Osteocyte (in vitro differentiated cells): Measurements from ENCODE around the gene OTULIN. TPM values are rescaled to one million over a fixed set of nuclear protein-coding genes. Genes with fewer than 3 reads are reported as not detected.

Experiments used
- DNase-seq: peaks from one replicate; pipeline ENCODE4 v3.0.0; 2021; ENCODE audit warnings: mixed read lengths; ENCODE audit not compliant: unreplicated experiment; ENCODE audit errors: extremely low spot score
- H3K27ac Mint-ChIP-seq: one replicate; pipeline ENCODE4 v1.8.0; 2021; ENCODE audit warnings: mild to moderate bottlenecking, mixed read lengths; ENCODE audit not compliant: unreplicated experiment
- H3K27me3 Mint-ChIP-seq: one replicate; pipeline ENCODE4 v1.8.0; 2021; ENCODE audit warnings: mixed read lengths; ENCODE audit not compliant: unreplicated experiment
- H3K36me3 Mint-ChIP-seq: one replicate; pipeline ENCODE4 v1.8.0; 2021; ENCODE audit warnings: mixed read lengths; ENCODE audit not compliant: unreplicated experiment
- H3K4me1 Mint-ChIP-seq: one replicate; pipeline ENCODE4 v1.8.0; 2021; ENCODE audit warnings: mixed read lengths; ENCODE audit not compliant: unreplicated experiment
- H3K4me3 Mint-ChIP-seq: one replicate; pipeline ENCODE4 v1.8.0; 2021; ENCODE audit warnings: mild to moderate bottlenecking, moderate library complexity, mixed read lengths; ENCODE audit not compliant: unreplicated experiment
- H3K9me3 Mint-ChIP-seq: one replicate; pipeline ENCODE4 v1.8.0; 2021; ENCODE audit warnings: mixed read lengths; ENCODE audit not compliant: unreplicated experiment
- CTCF ChIP-seq: fragments of 200-600 bp; sonication (generic); IDR thresholded peaks from 2 replicates; pipeline ENCODE4 v1.5.0; 2021; ENCODE audit warnings: antibody characterized with exemption, mild to moderate bottlenecking, moderate library complexity
- total RNA-seq: library from RNA; stranded (reverse); gene quantifications from 2 replicates; pipeline ENCODE4 v1.2.1, GENCODE V29; 2021

OTULIN gene
- total RNA-seq, 1 donor from 2014 or later = 30.2 TPM

- H3K27me3 Mint-ChIP-seq = peaks cover 2% of the 10 kb centered on the region
- no peak for DNase-seq
- peaks cover 2% of the 10 kb centered on the region for H3K4me1 Mint-ChIP-seq
- no peak for TF ChIP-seq CTCF
- no peak overlapping the region for H3K4me3 Mint-ChIP-seq
- peaks cover 5% of the 10 kb centered on the region for H3K9me3 Mint-ChIP-seq
- H3K27ac Mint-ChIP-seq = no peak overlapping the region
- H3K36me3 Mint-ChIP-seq = peaks cover 46% of the 10 kb centered on the region
These were observed 51.0 kb downstream of the OTULIN start for GRCh38 chr5:14715481-14715880.

DNA sequence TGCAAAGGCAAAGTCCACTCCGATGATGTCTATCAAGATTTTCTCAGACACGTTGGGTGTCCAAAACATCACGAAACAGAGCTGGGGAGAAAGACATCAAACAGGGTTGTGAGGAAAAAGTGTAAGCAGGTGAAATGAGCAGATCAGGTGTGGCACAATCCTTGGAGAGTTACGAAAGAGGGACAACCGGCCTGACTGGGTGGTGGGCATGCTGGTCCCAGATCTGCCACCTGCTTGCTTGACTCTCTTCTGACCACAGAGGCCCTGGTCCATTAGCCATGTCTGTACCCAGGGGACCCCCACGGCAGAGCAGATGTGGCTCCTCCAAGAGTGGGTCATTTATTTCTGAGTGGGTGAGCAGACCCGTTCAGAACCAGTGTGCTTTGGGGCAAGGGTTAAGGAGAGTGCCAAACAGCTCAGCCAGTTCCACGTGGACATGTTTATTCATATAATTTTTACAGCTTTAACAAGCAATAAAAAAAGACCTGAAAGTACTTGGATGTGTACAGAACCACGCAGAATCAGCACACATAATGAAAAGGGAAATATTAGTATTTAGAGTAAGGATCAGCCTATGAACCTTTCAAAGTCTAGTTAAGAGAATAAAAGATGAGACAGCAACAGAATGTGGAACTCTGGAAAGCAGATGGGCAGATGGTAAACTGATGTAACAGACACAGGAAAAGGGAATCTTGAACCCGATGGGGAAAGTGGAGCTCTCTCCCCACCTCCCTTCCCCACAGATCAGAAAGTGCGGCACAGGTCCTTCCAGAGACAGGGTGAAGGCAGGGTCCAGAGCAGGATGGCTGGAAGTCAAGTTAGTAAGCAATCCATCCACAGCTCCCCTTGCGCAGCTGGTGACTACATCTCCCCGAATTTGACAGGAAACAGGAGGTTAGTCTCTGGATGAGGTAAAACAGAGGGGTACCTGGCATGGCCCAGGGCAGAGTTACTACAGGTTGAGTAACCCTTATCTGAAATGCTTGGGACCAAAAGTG is 52.5 kb downstream of the OTULIN start:
- no peak overlapping the region for H3K27ac Mint-ChIP-seq
- peaks cover 2% of the 10 kb centered on the region for H3K4me1 Mint-ChIP-seq
- TF ChIP-seq CTCF = no peak
- peaks cover 5% of the 10 kb centered on the region for H3K9me3 Mint-ChIP-seq
- H3K36me3 Mint-ChIP-seq = peaks cover 32% of the 10 kb centered on the region
- H3K4me3 Mint-ChIP-seq = no peak overlapping the region
- peaks cover 2% of the 10 kb centered on the region for H3K27me3 Mint-ChIP-seq
- no peak for DNase-seq

GRCh38 chr5:14718778-14719177 is 54.3 kb downstream of the OTULIN start:
- no peak overlapping the region for H3K27ac Mint-ChIP-seq
- no peak for TF ChIP-seq CTCF

GRCh38 chr5:14720236-14720923 is 55.9 kb downstream of the OTULIN start:
- no peak overlapping the region for H3K4me3 Mint-ChIP-seq
- H3K27ac Mint-ChIP-seq = no peak overlapping the region

More at GRCh38 chr5:14718778-14719177, 54.3 kb downstream of the OTULIN start:
- H3K27me3 Mint-ChIP-seq = peaks cover 2% of the 10 kb centered on the region
- peaks cover 5% of the 10 kb centered on the region for H3K9me3 Mint-ChIP-seq
- DNase-seq = no peak
- no peak overlapping the region for H3K4me3 Mint-ChIP-seq
- H3K36me3 Mint-ChIP-seq = peaks cover 22% of the 10 kb centered on the region
- peaks cover 2% of the 10 kb centered on the region for H3K4me1 Mint-ChIP-seq

More at GRCh38 chr5:14720236-14720923, 55.9 kb downstream of the OTULIN start:
- H3K27me3 Mint-ChIP-seq = peaks cover 2% of the 10 kb centered on the region
- H3K36me3 Mint-ChIP-seq = peaks cover 19% of the 10 kb centered on the region
- TF ChIP-seq CTCF = no peak
- H3K4me1 Mint-ChIP-seq = peaks cover 2% of the 10 kb centered on the region
- H3K9me3 Mint-ChIP-seq = peaks cover 5% of the 10 kb centered on the region
- no peak for DNase-seq
